ENCODE measurements around the gene DGAT2. TPM values are rescaled to one million over a fixed set of nuclear protein-coding genes. Genes with fewer than 3 reads are reported as not detected.
A peak's percentile ranks its signal among the peaks of the same experiment; 100 is the strongest.

DGAT2 gene
- total RNA-seq, 1 experiment from 2014 or later = 2.8 TPM

- Mint-ChIP-seq H3K9me3 (no peaks in the 10 kb centered on the region), H3K36me3 (ENCODE audit: insufficient read depth in 1 of 3, low read depth in 3 of 3) (no peaks in the 10 kb centered on the region), H3K27ac (peak overlapping the region in 2 of 3 experiments; percentile 39 to 43; a peak in 2 of 7 replicates), H3K4me3 (no peak overlapping the region), H3K4me1 (peaks cover 16 to 18% of the 10 kb centered on the region in 2 experiments), H3K27me3 (ENCODE audit: low read depth) (no peaks in the 10 kb centered on the region)
- Histone ChIP-seq H3K79me1 (ENCODE audit: insufficient read depth, low read depth, low read length, poor library complexity, severe bottlenecking) (no peaks in the 10 kb centered on the region), H3K4me2 (ENCODE audit: insufficient read depth, insufficient read length, low read length) (no peak overlapping the region), H3K79me2 (ENCODE audit: insufficient read depth, low read length) (peaks cover 5% of the 10 kb centered on the region), H2AFZ (ENCODE audit: low read length) (no peak overlapping the region), H4K91ac (ENCODE audit: insufficient read length, low read depth, low read length) (no peak overlapping the region), H3K27me3 (ENCODE audit: insufficient read depth, low read length) (no peaks in the 10 kb centered on the region), H2AK5ac (ENCODE audit: insufficient read length, low read length) (no peak overlapping the region), H4K5ac (ENCODE audit: insufficient read length, low read depth, low read length) (no peak overlapping the region), H2BK12ac (ENCODE audit: insufficient read length, low read depth, low read length) (no peak overlapping the region), H2BK5ac (ENCODE audit: insufficient read length, low read length) (no peak overlapping the region), H3K23me2 (ENCODE audit: insufficient read length, low read depth, low read length, poor library complexity, severe bottlenecking) (peaks cover 10% of the 10 kb centered on the region), H3K23ac (ENCODE audit: insufficient read length, low read depth, low read length) (no peak overlapping the region), H3K4ac (ENCODE audit: low read depth, low read length) (no peak overlapping the region), H3K14ac (ENCODE audit: insufficient read depth, low read length) (no peak overlapping the region), H3K56ac (ENCODE audit: insufficient read length, low read depth, low read length) (no peak overlapping the region), H2BK20ac (ENCODE audit: low read depth, low read length, poor library complexity, severe bottlenecking) (no peak overlapping the region), H2BK15ac (ENCODE audit: low read depth, low read length) (no peak overlapping the region), H4K20me1 (ENCODE audit: control insufficient read depth, insufficient read depth, insufficient read length) (no peaks in the 10 kb centered on the region), H3K4me1 (ENCODE audit: insufficient read depth, low read length) (peaks cover 6% of the 10 kb centered on the region; the same call in 1 of the 2 replicates), H3K18ac (ENCODE audit: insufficient read length, low read depth, low read length) (no peak overlapping the region), H4K8ac (replicated peaks; ENCODE audit: insufficient read length, low read depth, low read length) (no peak overlapping the region), H3T11ph (ENCODE audit: low read length) (no peak overlapping the region), H2BK120ac (ENCODE audit: low read depth, low read length, poor library complexity, severe bottlenecking) (no peak overlapping the region), H3K9ac (ENCODE audit: extremely low read depth, insufficient read length, low read length) (no peak overlapping the region), H3K27ac (ENCODE audit: insufficient read length, low read depth, low read length) (no peak overlapping the region), H3K9me3 (ENCODE audit: control insufficient read depth, low read depth, low read length) (no peaks in the 10 kb centered on the region)
- no peak for DNase-seq
- no CpG with 5 or more reads among the region's 2 CpGs for WGBS (ENCODE audit: extremely low coverage, insufficient read length, low lambda C conversion rate)
- TF ChIP-seq, protein P1, sequence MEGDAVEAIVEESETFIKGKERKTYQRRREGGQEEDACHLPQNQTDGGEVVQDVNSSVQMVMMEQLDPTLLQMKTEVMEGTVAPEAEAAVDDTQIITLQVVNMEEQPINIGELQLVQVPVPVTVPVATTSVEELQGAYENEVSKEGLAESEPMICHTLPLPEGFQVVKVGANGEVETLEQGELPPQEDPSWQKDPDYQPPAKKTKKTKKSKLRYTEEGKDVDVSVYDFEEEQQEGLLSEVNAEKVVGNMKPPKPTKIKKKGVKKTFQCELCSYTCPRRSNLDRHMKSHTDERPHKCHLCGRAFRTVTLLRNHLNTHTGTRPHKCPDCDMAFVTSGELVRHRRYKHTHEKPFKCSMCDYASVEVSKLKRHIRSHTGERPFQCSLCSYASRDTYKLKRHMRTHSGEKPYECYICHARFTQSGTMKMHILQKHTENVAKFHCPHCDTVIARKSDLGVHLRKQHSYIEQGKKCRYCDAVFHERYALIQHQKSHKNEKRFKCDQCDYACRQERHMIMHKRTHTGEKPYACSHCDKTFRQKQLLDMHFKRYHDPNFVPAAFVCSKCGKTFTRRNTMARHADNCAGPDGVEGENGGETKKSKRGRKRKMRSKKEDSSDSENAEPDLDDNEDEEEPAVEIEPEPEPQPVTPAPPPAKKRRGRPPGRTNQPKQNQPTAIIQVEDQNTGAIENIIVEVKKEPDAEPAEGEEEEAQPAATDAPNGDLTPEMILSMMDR (conservative IDR thresholded peaks at IDR 0.05) = no peak
Measured at GRCh38 chr11:75812542-75813040, 44.0 kb downstream of the DGAT2 start.
